Adrenal gland (tissue), 12 donors: ENCODE measurements around the gene WNT3. TPM values are rescaled to one million over a fixed set of nuclear protein-coding genes. Genes with fewer than 3 reads are reported as not detected.

Experiments used
- DNase-seq, 7 donors: peaks; one replicate each; pipeline ENCODE4 v3.0.0-alpha.2; 2019 to 2020
- H3K27ac ChIP-seq, 5 donors: fragments of 200-600 bp; sonication (generic) in 4 of 5; 1 replicate in 3 of 5; 2 replicates in 2 of 5; pipeline versions ENCODE4 v1.5.1 to v1.8.0; 2016 to 2020; ENCODE audit warnings: mild to moderate bottlenecking in 1 of 5
- H3K27me3 ChIP-seq: fragments of 200-600 bp; 2 replicates; pipeline ENCODE4 v1.8.0; 2021
- H3K36me3 ChIP-seq, 2 donors: fragments of 200-600 bp; replicated peaks in 1 of 2; 1 replicate in 1 of 2; 2 replicates in 1 of 2; pipeline versions ENCODE4 v1.5.1 to v1.8.0; 2018 to 2022
- H3K4me1 ChIP-seq, 2 donors: fragments of 200-600 bp; replicated peaks in 1 of 2; 1 replicate in 1 of 2; 2 replicates in 1 of 2; pipeline versions ENCODE4 v1.5.1 to v1.8.0; 2018 to 2021
- H3K4me3 ChIP-seq, 4 donors: fragments of 200-600 bp; sonication (generic) in 3 of 4; one replicate each; pipeline ENCODE4 v1.5.1; 2016 to 2018
- H3K9me3 ChIP-seq, 3 donors: fragments of 200-600 bp; sonication (generic) in 1 of 3; replicated peaks in 1 of 3; 1 replicate in 2 of 3; 2 replicates in 1 of 3; pipeline versions ENCODE4 v1.5.1 to v1.8.0; 2016 to 2021
- POLR2A ChIP-seq, 2 donors: fragments of 450-650 bp; IDR thresholded peaks; one replicate each; pipeline ENCODE4 v1.6.1; 2017; ENCODE audit warnings: antibody characterized with exemption in 2 of 2, mild to moderate bottlenecking in 2 of 2, moderate library complexity in 1 of 2
- WGBS, 4 donors: extraction: QIAGEN DNeasy Blood & Tissue Kit in 2 of 4; methylation state at CpG; one replicate each; pipeline versions ENCODE4 v1.1.5 to v1.1.7; 2013 to 2017; 5-methylcytosine and 5-hydroxymethylcytosine counted together
- intact Hi-C, 2 donors: fragments of 100-400 bp; cut with DNase I; formaldehyde crosslinking; loops; one replicate each; pipeline versions ENCODE4 v1.14.1 to v1.15.0; 2022 to 2023
- polyA plus RNA-seq, 3 donors: library from polyadenylated mRNA; stranded (reverse); fragments of 200-250 nt in 2 of 3; fragments of 350-450 nt in 1 of 3; fragmentation: Illumina TruSeq in 1 of 3; extraction: RNeasy Lipid Tissue Mini Kit (QIAGEN cat#74804) in 1 of 3; gene quantifications; one replicate each; pipeline ENCODE4 v1.2.3, GENCODE V29; 2013 to 2014
- total RNA-seq, 9 donors: library from RNA; depleted of rRNA in 4 of 9; stranded (reverse); fragments of >200 nt in 4 of 9; fragments of 120-200 nt in 1 of 9; fragmentation: NEBNext Ultra II Directional in 1 of 9; extraction: Animal tissue kit (Norgen Biotek cat#: 25700) in 1 of 9; gene quantifications; one replicate each; pipeline versions ENCODE4 v1.1.0 to v1.2.4, GENCODE V29; 2013 to 2023
- TF ChIP-seq, protein P1 (sequence below), 6 experiments: fragments of 450-650 bp in 4 of 6; fragments of 200-600 bp in 2 of 6; sonication (generic) in 1 of 6; IDR thresholded peaks; 1 replicate in 5 of 6; 2 replicates in 1 of 6; pipeline versions ENCODE4 v1.5.1 to v1.8.0; 2016 to 2021; ENCODE audit warnings: antibody characterized with exemption in 6 of 6, mild to moderate bottlenecking in 2 of 6, moderate library complexity in 1 of 6
- donor health status: healthy with polysubstance abuse.
- donor health status: Bipolar disorder and iron deficiency.
- donor health status: DM: yes; HTN: yes; CAD: no.
- donor health status: DM: no; HTN: no; CAD: no.
- donor health status: DM: no; HTN: no; CAD: no.
- donor health status: DM: yes; HTN: yes; CAD: no.

Gene WNT3
- total and polyA plus RNA-seq, 12 donors = 0.16 to 1.1 (median 0.46) TPM; not detected in 2

DNA sequence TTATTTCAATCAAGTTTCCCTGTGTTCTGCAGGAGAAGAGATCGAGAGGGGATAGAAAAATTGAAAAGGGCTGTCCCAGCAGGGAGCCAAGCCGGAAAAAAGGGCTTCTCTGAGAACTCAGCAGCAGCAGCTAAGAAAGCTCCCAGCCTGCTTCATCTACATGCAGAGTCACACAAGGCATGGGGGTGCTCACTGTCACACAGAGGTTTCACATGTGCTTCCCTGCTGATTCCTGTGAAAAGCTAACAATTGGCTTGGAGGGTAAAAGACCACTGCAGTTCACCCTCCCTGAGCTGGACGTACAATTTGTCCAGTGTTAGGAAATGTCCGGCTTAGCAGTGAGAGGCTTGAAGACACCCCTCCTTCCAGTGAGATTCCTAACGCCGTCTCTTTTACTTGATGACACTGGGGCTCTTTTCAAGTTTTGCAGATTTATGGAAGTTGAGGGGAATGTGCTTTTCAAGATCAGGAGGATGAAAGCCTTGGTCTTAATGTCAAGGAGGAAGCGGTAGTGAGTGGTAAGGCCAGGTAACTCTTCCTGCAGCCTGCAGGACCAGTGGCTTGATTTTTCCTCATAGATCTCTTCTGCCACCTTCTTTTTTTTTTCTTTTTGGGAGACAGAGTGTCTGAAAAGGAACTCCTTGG is 85.6 kb downstream of the WNT3 start:
- H3K36me3 ChIP-seq = peaks cover 0 to 3% of the 10 kb centered on the region in 2 donors
- 86 to 93% (median 88%) methylated on average over 7 of the region's 7 CpGs for WGBS, 4 donors
- no peak overlapping the region for H3K4me3 ChIP-seq
- no peak overlapping the region for H3K27ac ChIP-seq
- H3K9me3 ChIP-seq = no peaks in the 10 kb centered on the region
- no peaks in the 10 kb centered on the region for H3K27me3 ChIP-seq
- intact Hi-C loops = no loop called here
- DNase-seq = no peak
- TF ChIP-seq, protein P1, sequence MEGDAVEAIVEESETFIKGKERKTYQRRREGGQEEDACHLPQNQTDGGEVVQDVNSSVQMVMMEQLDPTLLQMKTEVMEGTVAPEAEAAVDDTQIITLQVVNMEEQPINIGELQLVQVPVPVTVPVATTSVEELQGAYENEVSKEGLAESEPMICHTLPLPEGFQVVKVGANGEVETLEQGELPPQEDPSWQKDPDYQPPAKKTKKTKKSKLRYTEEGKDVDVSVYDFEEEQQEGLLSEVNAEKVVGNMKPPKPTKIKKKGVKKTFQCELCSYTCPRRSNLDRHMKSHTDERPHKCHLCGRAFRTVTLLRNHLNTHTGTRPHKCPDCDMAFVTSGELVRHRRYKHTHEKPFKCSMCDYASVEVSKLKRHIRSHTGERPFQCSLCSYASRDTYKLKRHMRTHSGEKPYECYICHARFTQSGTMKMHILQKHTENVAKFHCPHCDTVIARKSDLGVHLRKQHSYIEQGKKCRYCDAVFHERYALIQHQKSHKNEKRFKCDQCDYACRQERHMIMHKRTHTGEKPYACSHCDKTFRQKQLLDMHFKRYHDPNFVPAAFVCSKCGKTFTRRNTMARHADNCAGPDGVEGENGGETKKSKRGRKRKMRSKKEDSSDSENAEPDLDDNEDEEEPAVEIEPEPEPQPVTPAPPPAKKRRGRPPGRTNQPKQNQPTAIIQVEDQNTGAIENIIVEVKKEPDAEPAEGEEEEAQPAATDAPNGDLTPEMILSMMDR (IDR thresholded peaks at IDR 0.05) = no peak
- TF ChIP-seq POLR2A (IDR thresholded peaks at IDR 0.05) = no peak
- no peaks in the 10 kb centered on the region for H3K4me1 ChIP-seq

GRCh38 chr17:46732160-46732559 is 86.3 kb downstream of the WNT3 start:
- 89 to 96% (median 94%) methylated on average over 1 of the region's 1 CpG for WGBS, 4 donors
- Histone ChIP-seq H3K36me3 (peaks cover 0 to 3% of the 10 kb centered on the region in 2 donors), H3K27ac (no peak overlapping the region), H3K9me3 (no peaks in the 10 kb centered on the region), H3K27me3 (no peaks in the 10 kb centered on the region), H3K4me1 (no peaks in the 10 kb centered on the region), H3K4me3 (no peak overlapping the region)
- intact Hi-C loops = no loop called here
- TF ChIP-seq, protein P1 (IDR thresholded peaks at IDR 0.05) = no peak
- TF ChIP-seq POLR2A (IDR thresholded peaks at IDR 0.05) = no peak
- DNase-seq = no peak

DNA sequence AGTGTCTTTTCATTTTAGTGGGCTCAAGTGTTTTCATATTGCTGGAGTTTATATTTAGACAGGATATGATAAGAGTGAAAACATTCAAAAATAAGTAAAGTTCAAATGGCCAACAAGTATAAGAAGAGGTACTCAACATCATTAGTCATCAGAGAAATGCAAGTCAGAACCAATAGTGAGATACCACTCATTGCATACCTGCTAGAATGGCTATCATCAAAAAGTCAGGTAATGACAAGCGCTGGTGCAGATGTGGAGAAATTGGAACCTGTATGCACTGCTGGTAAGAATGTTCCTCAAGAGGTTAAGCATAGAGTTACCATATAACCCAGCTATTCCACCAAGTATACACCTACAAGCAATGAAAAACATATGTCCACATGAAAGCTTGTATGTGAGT is 87.8 kb downstream of the WNT3 start:
- Histone ChIP-seq H3K4me3 (no peak overlapping the region), H3K9me3 (no peaks in the 10 kb centered on the region), H3K4me1 (no peaks in the 10 kb centered on the region), H3K36me3 (peaks cover 0 to 3% of the 10 kb centered on the region in 2 donors), H3K27me3 (no peaks in the 10 kb centered on the region), H3K27ac (no peak overlapping the region)
- TF ChIP-seq, protein P1 (IDR thresholded peaks at IDR 0.05) = no peak
- 98 to 100% (median 100%) methylated on average over 1 of the region's 1 CpG for WGBS, 4 donors
- intact Hi-C loops = no loop called here
- DNase-seq = no peak

- H3K36me3 ChIP-seq = peaks cover 0 to 3% of the 10 kb centered on the region in 2 donors
- H3K27me3 ChIP-seq = no peaks in the 10 kb centered on the region
- no peak for DNase-seq
- intact Hi-C loops = no loop called here
- no peak overlapping the region for H3K27ac ChIP-seq
- TF ChIP-seq, protein P1 (IDR thresholded peaks at IDR 0.05) = no peak
- no peak for TF ChIP-seq POLR2A (IDR thresholded peaks at IDR 0.05)
- no peak overlapping the region for H3K4me3 ChIP-seq
- no peaks in the 10 kb centered on the region for H3K4me1 ChIP-seq
- no peaks in the 10 kb centered on the region for H3K9me3 ChIP-seq
- 91 to 96% (median 95%) methylated on average over 2 of the region's 2 CpGs for WGBS, 4 donors
Observed at GRCh38 chr17:46730026-46730425, 88.5 kb downstream of the WNT3 start.
